ENCODE data around the gene CEP131.
"Not testable (repeated sequence)": the region's sequence is repeated elsewhere in the genome, so short reads cannot be mapped to it uniquely, and the experiment has no call there.

CEP131 gene

DNA sequence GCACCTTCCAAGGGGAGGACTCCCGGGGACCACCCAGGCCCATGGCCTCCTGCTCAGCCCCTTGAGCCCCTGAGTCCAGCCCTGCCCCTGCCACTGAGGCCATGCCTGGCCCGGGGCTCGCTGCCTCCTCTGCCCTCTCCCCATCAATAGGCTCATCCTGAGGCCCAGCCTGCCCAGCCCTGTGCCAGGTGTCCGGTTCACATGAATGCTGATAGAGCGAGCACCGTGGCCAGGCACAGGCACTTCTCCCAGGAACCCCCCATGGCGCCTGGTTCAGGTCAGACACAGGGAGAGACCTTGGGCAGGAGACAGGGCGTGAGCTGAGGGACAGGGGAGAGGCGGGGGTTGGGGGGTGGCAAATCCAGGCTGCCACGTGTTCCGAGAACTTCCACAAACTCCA is 60.3 kb downstream of the CEP131 start:
- no peak for DNase-seq

DNA sequence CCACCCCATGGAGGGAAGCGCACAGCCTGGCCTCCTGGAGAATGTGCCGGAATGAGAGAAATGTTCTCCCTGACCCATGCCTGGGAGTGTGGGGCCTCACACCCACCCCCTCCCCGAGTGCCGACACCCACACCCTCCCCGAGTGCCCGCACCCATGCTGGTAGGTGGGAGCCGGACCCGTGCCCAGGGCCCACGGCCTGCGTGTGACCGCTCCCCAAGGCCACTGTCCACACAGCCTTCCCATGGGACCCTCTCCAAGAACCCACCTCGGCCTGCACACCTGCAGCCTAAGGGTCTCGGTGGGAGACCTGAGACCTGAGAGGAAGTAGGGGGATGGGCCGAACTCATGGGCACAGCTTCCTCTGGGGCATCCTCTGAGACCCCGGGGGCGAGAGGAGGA is 60.8 kb downstream of the CEP131 start:
- no peak for DNase-seq

DNA sequence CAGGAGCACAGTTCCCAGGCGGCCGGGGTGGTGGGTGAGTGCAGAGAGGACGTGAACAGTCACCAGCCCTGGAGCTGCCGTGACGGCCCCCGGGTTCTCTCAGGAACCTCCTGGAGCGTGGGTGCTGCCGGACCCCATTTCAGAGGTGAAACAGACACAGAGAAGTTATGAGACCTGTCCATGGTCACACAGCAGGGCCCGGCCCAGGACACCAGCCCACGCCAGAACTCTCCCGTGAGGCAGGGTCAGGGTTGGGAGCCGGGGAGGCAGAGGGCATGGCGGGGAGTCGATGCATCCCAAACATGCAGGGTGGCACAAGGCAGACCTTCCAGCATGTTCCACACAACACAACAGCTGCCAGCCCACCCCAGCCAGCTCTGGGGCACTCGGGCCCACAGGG is 61.2 kb downstream of the CEP131 start:
- no peak for DNase-seq

DNA sequence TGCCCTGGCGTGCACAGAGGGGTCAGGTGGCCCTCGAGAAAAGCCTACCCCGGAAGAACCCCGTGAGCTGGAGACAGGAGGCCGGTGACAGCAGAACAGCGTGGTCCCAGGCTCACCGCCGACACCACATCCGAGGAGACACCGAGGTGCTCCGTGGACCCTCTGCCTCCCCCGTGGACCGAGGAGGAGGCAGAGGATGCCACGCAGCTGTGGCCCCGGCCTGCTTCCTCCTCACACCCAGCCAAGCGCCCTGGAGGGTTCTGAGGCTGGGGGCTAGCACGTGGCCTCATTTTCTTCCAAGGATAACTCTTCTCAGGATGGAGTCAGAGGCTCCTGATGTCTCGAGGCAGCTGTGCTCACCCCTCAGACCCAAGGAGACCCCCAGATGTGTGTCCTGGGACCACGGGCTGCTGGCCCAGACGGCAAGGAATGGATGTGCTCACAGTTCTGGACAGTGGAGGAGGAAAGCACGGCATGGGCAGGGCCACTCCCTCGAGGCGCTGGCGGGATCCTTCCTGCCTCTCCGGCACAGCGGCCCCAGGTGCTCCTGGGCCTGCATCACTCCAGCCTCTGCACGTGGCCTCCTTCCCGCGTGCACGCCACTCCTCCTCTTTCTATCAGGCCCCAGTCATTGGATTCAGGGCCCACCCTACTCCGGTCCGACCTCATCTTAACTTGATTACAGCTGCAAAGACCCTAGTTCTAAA is 61.9 kb downstream of the CEP131 start:
- DNase-seq, result no peak

DNA sequence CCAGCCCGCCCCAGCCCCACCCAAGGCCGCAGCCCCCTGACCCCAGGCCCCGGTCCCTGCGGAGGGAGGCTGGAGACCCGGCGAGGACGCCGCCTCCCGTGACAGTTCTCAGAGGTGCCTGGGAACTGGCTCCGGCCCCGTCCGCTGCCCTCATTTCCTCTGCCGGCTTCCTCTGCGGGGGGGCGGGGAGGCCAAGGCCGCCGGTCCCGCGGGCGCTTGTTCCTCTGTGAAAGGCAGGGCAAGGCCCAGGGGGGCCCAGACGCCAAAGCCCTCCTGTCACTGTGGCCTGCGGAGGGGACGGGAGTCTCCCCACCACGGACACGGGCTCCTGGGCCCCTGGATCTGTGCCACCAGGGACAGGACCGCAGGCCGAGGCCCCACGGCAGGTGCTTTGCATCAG is 62.5 kb downstream of the CEP131 start:
- DNase-seq, result no peak

DNA sequence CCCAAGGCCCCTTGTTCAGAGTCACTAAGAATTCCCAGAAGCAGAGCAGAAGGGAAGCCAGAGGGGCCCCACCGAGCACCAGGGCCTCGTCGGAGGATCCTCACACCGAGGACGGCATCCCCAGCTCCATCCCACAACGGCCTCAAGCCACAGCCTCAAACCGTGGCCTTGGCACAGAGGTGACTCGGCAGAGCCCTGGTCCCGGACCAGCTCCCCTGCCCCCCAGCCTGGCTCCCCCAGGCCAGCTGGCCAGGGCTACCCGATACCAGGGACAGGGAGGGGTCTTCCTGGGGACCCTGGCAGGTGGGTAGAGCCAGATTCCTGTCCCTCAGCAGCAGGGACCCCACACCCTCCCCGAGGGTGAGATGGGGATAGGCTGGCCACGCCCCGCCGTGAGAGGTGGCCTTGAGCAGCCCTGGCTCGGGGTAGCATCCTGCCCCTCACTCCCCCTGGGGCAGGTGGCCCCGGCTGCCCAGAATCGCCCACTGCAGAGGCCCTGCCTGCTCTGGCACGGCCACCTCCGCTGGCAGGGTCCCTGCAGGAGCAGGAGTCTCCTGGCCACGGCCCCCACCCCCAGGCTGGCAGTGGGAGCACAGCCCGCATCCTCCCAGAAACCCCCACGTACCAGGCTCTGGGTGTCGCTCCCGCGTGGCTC is 63.0 kb downstream of the CEP131 start:
- no peak for DNase-seq

DNA sequence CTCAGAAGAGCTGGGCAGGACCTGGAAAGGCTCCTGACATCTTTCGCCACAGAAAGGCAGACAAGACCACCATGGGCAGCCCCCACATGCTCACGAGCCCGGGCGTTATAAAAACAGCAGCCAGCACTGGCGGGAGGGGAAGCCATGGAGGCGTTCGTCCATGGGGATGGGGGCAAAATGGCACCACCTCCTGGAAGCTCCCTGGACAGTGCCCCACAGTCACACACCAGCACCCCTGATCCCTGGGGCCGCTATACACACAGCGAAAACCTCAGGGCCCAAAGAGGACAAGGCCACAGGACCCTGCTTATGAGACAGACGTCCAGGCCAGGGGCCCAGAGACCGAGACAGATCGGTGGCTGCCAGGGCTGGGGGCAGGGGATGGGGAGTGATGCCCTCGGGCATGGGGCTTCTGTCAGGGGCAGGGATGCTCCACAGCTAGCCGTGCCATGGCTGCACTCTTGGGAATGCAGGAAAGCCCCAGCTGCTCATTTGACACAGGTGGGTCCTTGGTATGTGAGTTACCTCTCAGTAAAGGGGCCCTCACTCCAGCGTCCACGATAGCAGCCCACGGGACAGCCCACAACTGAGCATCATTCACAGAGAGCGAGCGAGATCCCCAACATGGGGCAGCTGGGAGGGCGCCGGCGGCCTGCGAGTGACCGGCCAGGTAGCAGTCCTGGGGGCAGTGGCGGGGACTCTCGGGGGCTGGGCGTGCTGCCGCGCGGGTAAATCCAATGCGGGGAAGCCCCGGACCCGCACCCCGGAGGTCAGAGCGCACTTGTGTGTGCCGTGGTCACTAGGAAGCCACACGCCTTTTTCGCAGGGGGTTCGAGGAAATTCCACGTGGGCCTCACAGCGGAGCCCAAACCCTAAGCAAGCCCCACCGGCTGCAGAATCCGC is 63.8 kb downstream of the CEP131 start:
- no peak for DNase-seq

DNA sequence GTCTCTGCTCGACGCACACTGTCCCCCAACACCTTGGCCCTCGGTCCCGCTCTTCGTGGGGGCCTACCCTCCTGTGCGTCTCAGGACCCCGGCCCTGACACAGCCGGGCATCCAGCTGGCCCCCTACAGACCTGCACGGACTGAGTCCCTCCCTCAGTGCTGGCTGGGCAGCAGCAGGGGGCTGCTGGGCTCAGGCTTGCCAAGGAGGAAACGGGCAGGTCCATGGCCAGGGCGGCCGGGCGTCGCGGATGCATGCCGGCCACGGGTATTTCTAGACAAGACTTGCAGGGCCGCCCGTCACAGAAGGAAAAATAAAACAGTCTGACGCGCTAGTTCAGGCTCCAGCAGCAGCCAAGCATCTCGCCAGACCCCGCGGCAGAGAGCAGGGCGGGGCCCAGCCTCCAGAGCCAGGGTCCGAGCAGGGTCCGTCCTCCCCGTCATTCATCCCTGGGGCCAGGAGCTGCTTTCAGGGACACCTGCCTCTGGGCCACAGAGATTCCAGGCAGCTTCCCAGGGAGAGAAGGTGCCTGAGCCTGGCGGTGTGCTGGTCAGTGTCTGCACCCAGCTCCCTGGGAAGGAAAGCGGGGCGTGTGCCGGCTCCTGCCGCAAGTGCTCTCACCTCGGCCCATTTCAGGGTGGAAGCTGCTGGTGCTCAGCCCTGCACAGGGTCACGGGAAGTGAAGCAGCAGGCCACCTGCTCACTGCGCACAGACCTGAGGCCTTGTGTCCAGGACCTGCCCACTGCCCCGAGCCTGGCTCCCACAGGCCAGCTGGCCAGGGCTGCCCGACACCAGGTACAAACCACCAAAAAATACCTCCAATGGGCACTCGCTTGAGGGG is 64.7 kb downstream of the CEP131 start:
- no peak for DNase-seq

DNA sequence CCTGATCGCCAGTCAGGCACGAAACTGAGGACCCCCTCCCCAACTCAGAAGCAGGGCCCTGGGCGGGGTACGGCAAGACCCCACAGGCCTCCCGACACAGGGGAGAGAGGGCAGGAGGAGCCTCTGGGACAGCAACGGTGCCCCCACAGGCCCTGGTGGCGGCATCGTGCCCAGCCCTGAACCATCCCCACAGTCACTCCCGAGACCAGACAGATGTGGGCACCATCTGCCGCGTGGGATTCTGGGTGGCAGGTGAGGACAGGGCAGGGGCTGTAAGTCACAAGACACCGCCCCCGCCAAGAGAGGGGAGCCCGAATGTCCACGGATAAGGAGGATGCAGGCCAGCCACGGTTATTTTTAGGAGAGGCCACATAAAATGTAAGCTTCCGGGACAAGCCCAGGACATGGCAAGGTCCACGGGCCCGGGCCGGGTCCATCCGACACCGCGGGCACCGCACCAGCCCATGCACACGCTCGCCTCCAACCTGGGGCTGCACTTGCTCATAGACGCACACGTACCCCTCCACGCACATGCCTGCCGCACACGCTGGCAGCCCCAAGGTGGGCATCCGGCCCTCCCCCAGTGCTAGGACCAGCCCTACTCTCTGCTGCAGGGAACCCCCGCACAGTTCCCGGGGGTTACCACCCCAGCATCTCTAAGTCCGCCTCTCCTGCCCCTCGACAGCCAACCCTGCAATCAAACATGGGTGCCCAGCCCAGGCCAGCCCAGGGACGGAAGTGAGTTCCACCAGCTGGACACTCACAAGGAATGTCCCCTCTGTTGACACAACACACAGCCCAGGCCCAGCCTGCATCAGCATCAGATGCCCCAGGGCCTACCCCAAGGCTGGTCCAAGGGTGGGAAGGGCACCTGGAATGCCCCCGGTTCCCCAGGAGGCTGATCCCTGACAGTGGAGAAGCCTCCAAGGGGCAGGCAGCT is 65.6 kb downstream of the CEP131 start:
- DNase-seq, result no peak

DNA sequence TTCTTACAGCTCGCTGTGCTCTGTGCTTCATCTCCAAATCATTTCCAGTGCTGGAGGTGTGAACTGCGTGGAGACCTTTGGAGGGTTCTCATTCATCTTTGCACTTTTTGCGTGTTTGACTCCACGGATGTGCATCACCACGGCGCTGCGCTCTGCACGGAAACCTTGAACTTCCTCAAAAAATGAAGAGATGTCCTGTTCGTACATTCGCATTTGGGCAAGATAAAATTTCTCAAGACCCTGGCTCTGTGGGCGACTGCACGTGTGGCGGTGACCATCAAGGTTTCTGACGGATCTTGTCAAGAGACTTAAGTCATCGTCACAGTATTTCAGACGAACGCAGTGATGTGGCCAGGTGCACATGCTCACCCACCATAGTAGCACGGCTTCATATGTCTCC is 67.8 kb downstream of the CEP131 start:
- no peak for DNase-seq

DNA sequence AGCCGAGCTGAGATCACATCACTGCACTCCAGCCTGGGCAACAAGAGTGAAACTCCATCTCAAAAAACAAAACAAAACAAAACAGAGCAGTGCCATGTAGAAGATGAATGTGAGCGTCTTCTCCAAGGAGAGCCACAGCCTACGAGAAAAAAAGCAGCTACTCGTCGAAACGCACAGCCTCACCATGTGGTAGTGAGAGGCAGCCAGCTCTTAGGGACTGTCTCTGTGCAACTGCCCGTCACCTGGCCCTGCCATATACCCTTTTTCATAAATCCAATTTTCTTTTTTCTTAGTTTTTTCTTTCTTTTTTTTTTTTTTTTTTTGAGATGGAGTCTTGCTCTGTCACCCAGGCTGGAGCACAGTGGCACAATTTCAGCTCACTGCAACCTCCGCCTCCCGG is 68.7 kb downstream of the CEP131 start:
- DNase-seq, result not testable (repeated sequence)

DNA sequence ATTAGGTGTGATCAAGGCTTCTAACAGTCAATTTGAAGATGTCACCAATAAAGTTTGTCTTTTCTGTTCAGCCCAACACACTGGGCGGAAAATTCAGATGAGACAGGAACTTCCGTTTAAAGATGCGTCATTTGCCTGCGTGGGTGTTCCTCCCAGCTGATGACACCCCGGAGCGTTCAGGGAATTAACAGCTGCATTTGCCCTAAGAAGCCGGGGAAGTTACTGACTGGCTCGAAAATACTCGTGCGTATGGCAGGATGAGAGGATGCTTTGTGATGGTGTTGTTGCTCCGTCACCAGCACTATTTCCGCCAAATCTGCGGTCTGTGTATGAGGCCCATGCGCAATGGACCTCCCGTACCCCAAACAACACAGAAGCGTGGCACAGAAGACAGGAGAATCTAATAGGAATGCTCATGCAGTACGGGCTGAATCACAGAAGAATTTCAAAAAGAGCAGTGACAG is 69.4 kb downstream of the CEP131 start:
- DNase-seq, result no peak

DNA sequence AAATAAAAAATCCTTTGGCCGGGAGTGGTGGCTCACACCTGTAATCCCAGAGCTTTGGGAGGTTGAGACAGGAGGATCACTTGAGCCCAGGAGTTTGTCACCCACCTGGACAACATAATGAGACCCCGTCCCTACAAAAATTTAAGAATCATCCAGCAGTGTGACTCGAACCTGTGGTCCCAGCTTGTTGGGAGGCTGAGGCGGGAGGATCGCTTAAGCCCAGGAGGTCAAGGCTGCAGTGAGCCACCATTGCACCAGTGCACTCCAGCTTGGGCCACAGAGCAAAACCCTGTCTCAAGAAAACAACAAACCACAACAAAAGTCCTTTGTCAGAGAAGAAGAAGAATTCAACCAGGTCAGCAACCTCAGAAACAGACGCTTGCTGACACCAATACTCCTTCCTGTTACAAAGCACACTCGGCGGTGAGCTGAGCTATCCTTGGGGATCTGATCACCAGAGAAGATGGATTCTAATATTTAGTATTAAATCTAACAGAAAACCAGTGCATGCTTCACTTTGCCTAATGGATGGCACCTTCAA is 70.4 kb downstream of the CEP131 start:
- no peak for DNase-seq

DNA sequence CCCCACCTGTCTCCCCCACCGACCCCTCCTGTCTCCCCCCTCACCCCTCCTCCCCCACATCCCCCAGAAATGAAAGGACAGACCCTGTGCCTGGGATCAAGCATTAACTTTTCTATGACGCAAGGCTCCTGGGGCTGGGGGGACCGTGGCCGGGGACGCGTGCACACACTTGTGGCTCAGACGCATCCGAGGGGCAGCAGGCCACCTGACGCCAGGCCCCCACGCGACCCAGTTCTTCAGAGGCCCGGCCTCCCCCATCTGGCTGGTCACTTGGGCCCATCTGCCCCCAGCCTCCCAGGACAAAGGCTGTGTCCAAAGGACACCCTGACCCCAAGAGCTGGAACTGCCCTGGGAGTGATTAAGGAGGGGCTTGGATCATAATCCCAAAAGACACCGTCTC is 71.5 kb downstream of the CEP131 start:
- no peak for DNase-seq

DNA sequence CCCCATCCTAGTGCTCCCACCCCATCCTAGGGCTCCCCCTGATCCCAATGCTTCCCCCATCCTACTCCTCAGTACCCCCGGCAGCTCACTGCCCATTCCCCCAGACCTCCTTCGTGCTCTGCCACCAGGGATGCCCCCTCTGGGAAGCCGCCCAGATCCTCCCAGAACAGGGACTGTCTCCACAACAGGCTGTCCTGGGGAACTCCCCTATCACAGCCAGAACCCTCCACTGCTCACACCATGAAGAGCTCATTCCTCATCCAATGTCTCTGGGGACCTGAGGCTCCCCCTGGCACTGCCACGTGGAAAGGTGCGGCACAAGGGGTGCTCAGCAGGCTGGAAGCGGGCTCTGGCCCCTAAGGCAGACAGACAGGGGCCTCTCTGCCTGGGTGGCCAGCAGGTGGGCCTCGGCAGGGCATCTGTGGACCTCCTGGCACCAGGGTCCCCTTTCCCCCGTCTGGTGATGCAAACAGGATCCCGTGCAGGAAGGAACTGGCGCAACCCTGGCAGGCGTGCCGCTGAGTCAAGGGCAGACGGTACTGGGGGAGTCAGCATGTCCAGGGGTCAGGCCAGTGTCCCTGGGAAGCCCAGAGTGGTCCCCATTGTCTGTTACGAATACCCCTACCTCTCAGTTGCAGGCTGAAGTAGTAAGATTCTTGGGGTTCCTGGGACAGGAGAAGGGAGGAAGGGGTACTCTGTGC is 72.2 kb downstream of the CEP131 start:
- DNase-seq, result no peak

DNA sequence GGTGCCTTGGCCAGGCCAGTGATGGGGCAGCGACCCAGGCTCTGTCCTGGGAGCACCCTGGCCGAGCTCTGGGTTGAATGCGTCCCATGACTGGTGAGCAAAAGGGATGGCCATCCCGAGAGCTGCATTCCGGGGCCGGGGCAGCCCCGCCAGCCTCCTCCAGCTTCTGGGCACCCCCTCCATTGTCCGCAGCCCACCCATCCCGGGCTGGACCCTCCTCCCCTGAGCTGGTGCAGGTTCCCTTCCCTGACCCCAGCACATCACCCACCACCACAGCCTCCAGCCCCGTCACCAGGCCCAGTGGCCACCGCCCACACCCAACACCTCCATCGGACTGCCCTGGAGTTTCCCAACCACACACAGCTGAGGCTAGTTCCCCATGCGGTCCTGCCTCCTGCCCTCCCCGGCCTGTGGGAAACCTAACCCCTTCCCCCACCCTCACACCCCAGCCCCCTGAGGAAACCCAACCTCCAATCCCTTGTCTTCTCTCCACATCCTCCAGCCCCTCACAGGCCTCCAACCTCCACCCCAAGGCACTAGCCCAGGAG is 73.7 kb downstream of the CEP131 start:
- no peak for DNase-seq

DNA sequence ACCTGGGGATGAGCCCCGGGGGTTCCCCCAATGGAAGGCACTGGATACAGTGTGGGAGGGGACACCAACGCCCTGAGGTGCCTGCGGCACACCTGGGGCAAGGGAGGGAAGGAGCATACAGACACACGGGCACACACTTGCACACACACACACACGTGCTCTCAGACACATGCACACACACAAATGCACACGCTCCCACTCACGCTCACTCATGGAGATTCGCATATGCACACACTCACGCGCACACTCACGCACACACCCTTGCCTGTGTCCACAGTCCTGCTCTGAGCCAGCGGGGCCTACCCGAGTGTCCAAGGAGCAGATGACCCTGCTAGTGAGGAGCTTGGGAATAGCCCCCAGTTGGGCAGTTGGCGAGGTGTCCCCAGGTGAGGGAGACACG is 74.2 kb downstream of the CEP131 start:
- no peak for DNase-seq

DNA sequence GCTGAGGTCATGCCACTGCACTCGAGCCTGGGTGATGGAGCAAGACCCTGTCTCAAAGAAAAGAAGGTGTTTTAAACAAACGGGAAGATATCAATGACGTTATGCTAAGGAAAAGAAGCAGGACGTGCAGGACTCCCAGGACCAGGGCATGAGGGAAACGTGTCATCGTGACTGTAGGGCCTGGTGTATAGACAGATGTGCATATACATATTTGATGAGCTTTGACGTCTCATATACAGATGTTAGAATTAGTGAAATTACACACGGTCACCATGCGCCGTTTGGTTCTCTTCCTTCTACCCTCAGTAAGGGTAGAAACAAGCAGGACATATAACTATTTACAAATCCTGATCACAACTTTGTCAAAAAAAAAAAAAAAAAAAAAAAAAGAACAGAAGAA is 75.1 kb downstream of the CEP131 start:
- no peak for DNase-seq

DNA sequence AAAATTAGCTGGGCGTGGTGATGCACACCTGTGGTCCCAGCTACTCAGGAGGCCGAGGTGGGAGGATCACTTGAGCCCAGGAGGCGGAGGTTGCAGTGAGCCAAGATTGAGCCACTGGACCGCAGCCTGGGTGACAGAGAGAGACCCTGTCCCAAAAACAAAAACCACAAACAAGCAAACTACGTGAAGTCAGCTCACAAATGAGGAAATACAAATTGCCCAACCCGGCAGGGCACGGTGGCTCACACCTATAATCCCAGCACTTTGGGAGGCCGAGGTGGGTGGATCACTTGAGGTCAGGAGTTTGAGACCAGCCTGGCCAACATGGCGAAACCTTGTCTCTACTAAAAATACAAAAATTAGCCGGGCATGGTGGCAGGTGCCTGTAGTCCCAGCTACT is 76.6 kb downstream of the CEP131 start:
- DNase-seq, result not testable (repeated sequence)

DNA sequence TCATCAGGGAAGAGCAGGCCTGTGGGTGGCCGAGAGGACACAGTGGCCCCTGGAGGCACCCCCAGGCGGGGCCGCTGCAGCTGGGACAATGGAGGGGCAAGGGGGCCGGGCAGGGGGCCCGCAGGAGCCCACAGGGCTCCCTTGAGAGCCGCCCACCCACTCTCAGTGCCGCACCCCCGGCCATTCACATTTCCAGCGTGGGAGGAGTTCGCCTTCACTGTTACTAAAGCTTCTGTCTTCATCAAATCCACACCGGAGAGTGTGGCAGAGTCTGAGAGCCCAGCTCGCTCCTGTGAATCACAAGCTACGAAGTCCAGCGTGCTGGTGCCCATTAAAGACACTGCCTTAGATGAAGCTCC is 78.4 kb downstream of the CEP131 start:
- no peak for DNase-seq

Measured in T-helper 9 cell (primary cell).